Pancreas (tissue), 10 donors: Measurements from ENCODE around the gene LAMA5. TPM values are rescaled to one million over a fixed set of nuclear protein-coding genes. Genes with fewer than 3 reads are reported as not detected.

Experiments used
- ATAC-seq, 4 donors: fragments of 200-7000 bp; cut with Tn5 transposase; one replicate each; pipeline versions ENCODE4 v1.8.0 to v1.9.1; 2020; ENCODE audit warnings: mild to moderate bottlenecking in 4 of 4, moderate library complexity in 4 of 4
- DNase-seq, 6 donors: peaks; one replicate each; pipeline ENCODE4 v3.0.0-alpha.2; 2020
- FAIRE-seq: peaks from 2 replicates; lab custom pipeline; 2012; peaks lifted over from hg19 to GRCh38; lab: Jason Lieb, UNC
- H3K27ac ChIP-seq, 4 donors: fragments of 200-600 bp; sonication (generic); 1 replicate in 3 of 4; 2 replicates in 1 of 4; pipeline versions ENCODE4 v1.5.0 to v1.8.0; 2020
- H3K27me3 ChIP-seq, 4 donors: fragments of 200-600 bp; one replicate each; pipeline ENCODE4 v1.8.0; 2021
- H3K36me3 ChIP-seq, 3 donors: fragments of 200-600 bp; sonication (generic) in 1 of 3; one replicate each; pipeline versions ENCODE4 v1.5.0 to v1.8.0; 2020 to 2021
- H3K4me1 ChIP-seq, 3 donors: fragments of 200-600 bp; one replicate each; pipeline ENCODE4 v1.8.0; 2021
- H3K4me3 ChIP-seq, 4 donors: fragments of 200-600 bp; sonication (generic) in 2 of 4; one replicate each; pipeline versions ENCODE4 v1.5.0 to v1.8.0; 2020 to 2021
- H3K9me3 ChIP-seq, 4 donors: fragments of 200-600 bp; one replicate each; pipeline ENCODE4 v1.8.0; 2021
- CTCF ChIP-seq, 4 donors: fragments of 200-600 bp; sonication (generic) in 3 of 4; IDR thresholded peaks; one replicate each; pipeline versions ENCODE4 v1.5.0 to v1.8.0; 2021; ENCODE audit warnings: antibody characterized with exemption in 4 of 4
- WGBS, 2 donors: extraction: QIAGEN DNeasy Blood & Tissue Kit; methylation state at CpG; one replicate each; pipeline ENCODE4 v1.1.7; 2013; 5-methylcytosine and 5-hydroxymethylcytosine counted together
- intact Hi-C, 3 donors: fragments of 100-400 bp; cut with DNase I; formaldehyde crosslinking; loops; one replicate each; pipeline versions ENCODE4 v1.11.1 to v1.14.2; 2022
- polyA plus RNA-seq, 2 donors: library from polyadenylated mRNA; stranded (reverse); fragments of 200-250 nt; gene quantifications; one replicate each; pipeline ENCODE4 v1.2.3, GENCODE V29; 2013
- total RNA-seq, 6 donors: library from RNA; stranded (reverse); fragmentation: NEBNext Ultra II Directional in 4 of 6; extraction: Animal tissue kit (Norgen Biotek cat#: 25700) in 4 of 6; gene quantifications; one replicate each; pipeline versions ENCODE4 v1.2.1 to v1.2.4, GENCODE V29; 2021 to 2023
- donor health status: healthy with polysubstance abuse.
- donor health status: DM: no; HTN: no; CAD: no; lungs with moderate emphysema.
- donor health status: DM: no; HTN: no; CAD: no.
- donor health status: control.
- donor health status: control.
- donor health status: Bipolar disorder and iron deficiency.
- donor health status: DM: yes; HTN: yes; CAD: no.
- donor health status: DM: no; HTN: no; CAD: no.
- donor health status: DM: no; HTN: no; CAD: no.
- donor health status: DM: yes; HTN: yes; CAD: no.

Gene LAMA5
- total and polyA plus RNA-seq, 8 donors: 43.6 to 344 (median 62.2) TPM

- Histone ChIP-seq H3K9me3 (no peaks in the 10 kb centered on the region), H3K27ac (peak overlapping the region; percentile 27 to 64 (median 53)), H3K36me3 (no peaks in the 10 kb centered on the region), H3K4me3 (peak overlapping the region in 2 of 4 donors; percentile 89 to 94), H3K4me1 (peaks cover 21 to 29% (median 25%) of the 10 kb centered on the region in 3 donors), H3K27me3 (no peaks in the 10 kb centered on the region)
- FAIRE-seq: no peak
- TF ChIP-seq CTCF (IDR thresholded peaks at IDR 0.05): no peak
- DNase-seq: peak in 5 of 6 donors; percentile 17 to 77 (median 43)
- 39 to 46% methylated on average over 27 of the region's 27 CpGs for WGBS, 2 donors
- intact Hi-C loops: no loop called here
- ATAC-seq: peak in 2 of 4 donors; percentile 1
Measured at GRCh38 chr20:62364911-62365736, 2.0 kb downstream of the LAMA5 start.

- intact Hi-C loops: no loop called here
- Histone ChIP-seq H3K4me1 (peaks cover 21 to 26% (median 24%) of the 10 kb centered on the region in 3 donors), H3K27me3 (no peaks in the 10 kb centered on the region), H3K9me3 (no peaks in the 10 kb centered on the region), H3K4me3 (peak overlapping the region in 2 of 4 donors; percentile 89 to 94), H3K27ac (peak overlapping the region in 3 of 4 donors; percentile 15 to 64 (median 27)), H3K36me3 (no peaks in the 10 kb centered on the region)
- no peak for TF ChIP-seq CTCF (IDR thresholded peaks at IDR 0.05)
- FAIRE-seq (no peak), DNase-seq (peak in 4 of 6 donors; percentile 17 to 76 (median 48)), ATAC-seq (no peak)
- WGBS, 2 donors: 81 to 86% methylated on average over 22 of the region's 22 CpGs
Measured at GRCh38 chr20:62363920-62364851, 2.9 kb downstream of the LAMA5 start.

- intact Hi-C loops: no loop called here
- WGBS, 2 donors: 76 to 77% methylated on average over 20 of the region's 20 CpGs
- H3K4me1 ChIP-seq: peaks cover 16 to 18% (median 17%) of the 10 kb centered on the region in 3 donors
- DNase-seq: peak in 5 of 6 donors; percentile 14 to 71 (median 44)
- ATAC-seq: no peak
- no peak for TF ChIP-seq CTCF (IDR thresholded peaks at IDR 0.05)
- H3K27ac ChIP-seq: peak overlapping the region in 1 of 4 donors; percentile 22
- no peaks in the 10 kb centered on the region for H3K9me3 ChIP-seq
- H3K27me3 ChIP-seq: no peaks in the 10 kb centered on the region
- H3K36me3 ChIP-seq: no peaks in the 10 kb centered on the region
- FAIRE-seq: no peak
- H3K4me3 ChIP-seq: no peak overlapping the region
Measured at GRCh38 chr20:62362991-62363919, 3.9 kb downstream of the LAMA5 start.

- no peak for TF ChIP-seq CTCF (IDR thresholded peaks at IDR 0.05)
- Histone ChIP-seq H3K9me3 (no peaks in the 10 kb centered on the region), H3K4me3 (no peak overlapping the region), H3K27me3 (no peaks in the 10 kb centered on the region), H3K4me1 (peaks cover 10 to 13% (median 11%) of the 10 kb centered on the region in 3 donors), H3K27ac (peak overlapping the region in 2 of 4 donors; percentile 53 to 70), H3K36me3 (no peaks in the 10 kb centered on the region)
- no peak for FAIRE-seq
- intact Hi-C loops: no loop called here
- no peak for ATAC-seq
- 79 to 87% methylated on average over 13 of the region's 13 CpGs for WGBS, 2 donors
- no peak for DNase-seq
Measured at GRCh38 chr20:62362590-62362940, 4.5 kb downstream of the LAMA5 start.
